Activated T-helper 1 cell treated with anti-CD3 and anti-CD28 coated beads, Interleukin-12 subunit alpha, Interleukin-12 subunit beta, Interleukin-2, Interleukin-4 antibody, amounts not matched to agents 30 ng/mL and 10 ng/mL and 1 ng/mL, durations not matched to agents 14 hours and 24 hours and 36 hours (primary cell): ENCODE measurements around the gene MEPCE. TPM values are rescaled to one million over a fixed set of nuclear protein-coding genes. Genes with fewer than 3 reads are reported as not detected.

Experiments
- DNase-seq: peaks from one replicate; pipeline ENCODE4 v3.0.0; 2021; ENCODE audit warnings: low spot score
- H3K27ac Mint-ChIP-seq: one replicate; pipeline ENCODE4 v1.8.0; 2021; ENCODE audit warnings: mild to moderate bottlenecking, mixed read lengths
- H3K27me3 Mint-ChIP-seq: one replicate; pipeline ENCODE4 v1.8.0; 2022; ENCODE audit warnings: mild to moderate bottlenecking, moderate library complexity, mixed read lengths; ENCODE audit not compliant: insufficient read depth
- H3K36me3 Mint-ChIP-seq: one replicate; pipeline ENCODE4 v1.8.0; 2021; ENCODE audit warnings: low read depth, mixed read lengths
- H3K4me1 Mint-ChIP-seq: one replicate; pipeline ENCODE4 v1.8.0; 2021; ENCODE audit warnings: low read depth, mixed read lengths
- H3K4me3 Mint-ChIP-seq: one replicate; pipeline ENCODE4 v1.8.0; 2021; ENCODE audit warnings: mild to moderate bottlenecking, moderate library complexity, mixed read lengths
- H3K9me3 Mint-ChIP-seq: one replicate; pipeline ENCODE4 v1.8.0; 2021; ENCODE audit warnings: mixed read lengths
- intact Hi-C: fragments of 100-400 bp; cut with micrococcal nuclease; formaldehyde crosslinking; loops from one replicate; pipeline ENCODE4 v1.15.1; 2024
- total RNA-seq: library from RNA; stranded (reverse); gene quantifications from 2 replicates; pipeline ENCODE4 v1.2.3, GENCODE V29; 2022

Gene MEPCE
- total RNA-seq, 1 donor from 2014 or later: 58.8 TPM

- DNase-seq: no peak
- no peaks in the 10 kb centered on the region for H3K36me3 Mint-ChIP-seq
- no peaks in the 10 kb centered on the region for H3K9me3 Mint-ChIP-seq
- no peak overlapping the region for H3K27ac Mint-ChIP-seq
- peaks cover 49% of the 10 kb centered on the region for H3K27me3 Mint-ChIP-seq
- H3K4me1 Mint-ChIP-seq: peaks cover 22% of the 10 kb centered on the region
- H3K4me3 Mint-ChIP-seq: no peak overlapping the region
- intact Hi-C loops: no loop called here
These were observed 35.6 kb upstream of the MEPCE start for GRCh38 chr7:100394077-100394476.

GRCh38 chr7:100396421-100396982 is 33.1 kb upstream of the MEPCE start:
- Mint-ChIP-seq H3K27ac (peak overlapping the region; percentile 84), H3K27me3 (peaks cover 51% of the 10 kb centered on the region), H3K4me3 (peak overlapping the region; percentile 51), H3K36me3 (no peaks in the 10 kb centered on the region), H3K4me1 (peaks cover 22% of the 10 kb centered on the region), H3K9me3 (no peaks in the 10 kb centered on the region)
- peak; percentile 53 for DNase-seq
- intact Hi-C loops: loop anchor here (1.0 to 5.0 kb wide), 9 partner anchors 11 to 609 kb away; partner anchors contain the start of gene MEPCE

DNA sequence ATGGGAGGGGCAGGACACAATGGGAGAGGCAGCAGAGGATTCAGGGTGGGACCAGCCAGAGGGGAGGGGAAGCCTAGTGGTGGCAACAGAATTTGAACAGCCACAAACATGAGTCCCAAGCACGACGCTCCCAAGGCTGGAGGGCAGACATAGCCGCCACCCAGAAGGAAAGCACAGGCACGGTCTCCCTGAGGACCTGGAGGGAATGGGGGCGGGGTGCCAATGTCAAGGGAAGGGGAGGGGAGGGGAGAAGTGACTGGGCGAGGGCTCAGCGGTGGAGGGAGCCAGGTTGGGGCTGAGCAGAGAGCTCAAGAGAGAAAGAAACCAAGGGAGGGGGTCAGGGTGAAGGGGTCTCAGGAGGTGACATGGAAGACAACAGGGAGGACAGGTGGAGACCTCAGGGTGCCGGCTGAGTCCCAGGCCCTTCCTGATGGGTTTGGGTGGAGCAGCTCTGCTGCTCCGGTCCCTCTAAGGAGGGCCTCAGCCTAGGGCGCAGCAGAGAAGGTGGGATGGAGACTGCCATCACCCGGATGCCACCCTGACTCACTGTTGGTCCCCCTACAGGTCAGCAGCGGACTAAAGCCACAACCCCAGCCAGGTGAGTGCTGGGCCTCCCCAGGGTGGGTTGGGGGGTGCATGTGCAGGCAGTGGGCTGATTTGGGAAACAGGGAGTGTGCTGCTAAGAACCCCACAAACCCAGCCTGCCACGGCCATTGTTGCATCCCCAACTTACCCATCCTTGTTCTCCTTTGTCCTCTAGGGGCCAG is 32.1 kb upstream of the MEPCE start:
- Mint-ChIP-seq H3K4me1 (peaks cover 19% of the 10 kb centered on the region), H3K9me3 (no peaks in the 10 kb centered on the region), H3K27me3 (peaks cover 51% of the 10 kb centered on the region), H3K27ac (peak overlapping the region; percentile 84), H3K4me3 (peak overlapping the region; percentile 51), H3K36me3 (no peaks in the 10 kb centered on the region)
- DNase-seq: no peak
- intact Hi-C loops: loop anchor here (2.0 to 5.0 kb wide), 3 partner anchors 53 to 610 kb away; no protein-coding TSS in a partner anchor

DNA sequence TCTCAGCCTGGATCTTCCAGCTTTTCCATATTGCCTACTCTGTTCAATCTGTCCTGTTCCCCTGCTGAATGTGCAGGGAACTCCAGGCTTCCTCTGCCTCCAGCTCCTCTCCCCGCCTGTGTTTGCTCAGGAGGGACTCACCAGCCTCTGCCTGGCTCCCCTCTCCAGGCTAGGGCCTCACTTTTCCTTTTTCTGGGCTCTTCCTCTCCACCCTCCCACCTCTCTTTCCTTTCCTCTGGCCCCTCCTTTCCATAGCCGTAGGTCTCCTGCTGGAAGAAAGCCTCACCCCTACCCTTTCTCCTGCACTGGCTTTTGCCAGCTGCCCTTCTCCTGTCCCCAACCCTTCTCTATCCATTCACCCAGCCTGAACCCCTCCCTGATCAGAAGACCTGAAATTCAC is 31.4 kb upstream of the MEPCE start:
- Mint-ChIP-seq H3K27me3 (peaks cover 45% of the 10 kb centered on the region), H3K4me3 (no peak overlapping the region), H3K36me3 (no peaks in the 10 kb centered on the region), H3K27ac (no peak overlapping the region), H3K4me1 (peaks cover 18% of the 10 kb centered on the region), H3K9me3 (no peaks in the 10 kb centered on the region)
- no peak for DNase-seq
- intact Hi-C loops: loop anchor here (5.0 kb wide), 1 partner anchor 611 kb away; no protein-coding TSS in a partner anchor

DNA sequence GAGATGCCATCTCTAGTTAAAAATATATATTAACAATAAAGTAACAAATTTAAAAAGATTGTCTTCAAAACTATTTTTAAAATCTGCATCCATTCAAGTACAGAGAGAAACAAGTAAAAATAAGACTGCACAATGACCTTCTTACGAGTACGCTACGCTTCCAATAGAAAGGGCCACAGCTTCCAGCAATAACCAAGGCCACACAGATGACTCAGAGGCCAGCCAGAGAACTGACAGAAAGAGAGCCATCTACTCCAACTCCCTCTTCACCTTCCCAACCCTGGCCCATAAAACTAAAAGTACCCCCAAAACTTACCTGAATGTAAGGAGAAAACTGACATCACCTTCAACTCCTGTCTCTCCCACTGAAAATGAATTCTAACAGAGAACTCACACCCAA is 29.6 kb upstream of the MEPCE start:
- no peak for DNase-seq
- Mint-ChIP-seq H3K27ac (no peak overlapping the region), H3K4me1 (peaks cover 18% of the 10 kb centered on the region), H3K27me3 (peaks cover 44% of the 10 kb centered on the region), H3K4me3 (no peak overlapping the region), H3K36me3 (no peaks in the 10 kb centered on the region), H3K9me3 (no peaks in the 10 kb centered on the region)
- intact Hi-C loops: no loop called here

DNA sequence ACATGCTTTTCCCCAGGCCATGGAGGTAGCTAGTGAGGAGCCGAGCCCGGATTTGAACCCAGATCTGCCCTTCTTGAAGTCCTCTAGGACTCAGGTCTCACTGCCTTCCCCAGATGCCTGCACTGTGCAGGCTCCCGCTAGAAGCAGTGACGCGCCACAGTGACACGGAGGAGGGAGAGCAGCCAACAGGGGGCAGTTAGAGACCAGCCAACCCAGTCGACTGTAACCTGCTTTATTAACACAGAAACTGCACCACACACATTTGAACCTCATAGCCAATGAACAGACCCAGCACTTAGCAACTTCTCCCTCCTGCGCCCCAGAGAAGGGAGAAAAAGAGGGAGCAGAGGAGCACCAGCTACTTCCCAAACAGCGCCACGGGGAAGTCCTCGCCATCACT is 29.0 kb upstream of the MEPCE start:
- intact Hi-C loops: no loop called here

DNA sequence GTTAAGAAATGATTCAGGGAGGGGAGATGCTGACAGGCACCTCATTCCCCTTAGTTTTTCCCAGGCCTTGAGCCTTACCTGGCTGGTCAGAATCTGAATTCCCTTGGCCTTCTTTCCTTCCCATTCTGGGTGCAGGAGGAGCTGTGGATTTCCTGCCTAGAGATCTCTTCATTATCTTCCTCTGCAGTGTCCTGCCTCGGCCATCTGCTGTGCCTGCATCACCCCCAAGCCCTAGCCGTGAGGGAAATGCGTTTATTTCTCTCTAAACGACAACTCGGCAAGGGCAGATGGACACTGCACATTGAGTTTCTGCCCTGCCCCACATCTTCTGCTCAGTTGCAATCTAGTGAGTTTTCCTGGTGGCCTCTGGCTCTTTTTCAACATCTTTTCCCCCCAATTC is 27.8 kb upstream of the MEPCE start:
- peaks cover 50% of the 10 kb centered on the region for H3K27me3 Mint-ChIP-seq
- peaks cover 5% of the 10 kb centered on the region for H3K4me1 Mint-ChIP-seq
- no peak for DNase-seq
- H3K27ac Mint-ChIP-seq: no peak overlapping the region
- H3K36me3 Mint-ChIP-seq: no peaks in the 10 kb centered on the region
- intact Hi-C loops: no loop called here
- no peak overlapping the region for H3K4me3 Mint-ChIP-seq
- H3K9me3 Mint-ChIP-seq: no peaks in the 10 kb centered on the region

More for the DNA sequence above, 29.0 kb upstream of the MEPCE start:
- no peak for DNase-seq
- Mint-ChIP-seq H3K9me3 (no peaks in the 10 kb centered on the region), H3K4me1 (peaks cover 13% of the 10 kb centered on the region), H3K27me3 (peaks cover 48% of the 10 kb centered on the region), H3K36me3 (no peaks in the 10 kb centered on the region), H3K27ac (no peak overlapping the region), H3K4me3 (no peak overlapping the region)

DNA sequence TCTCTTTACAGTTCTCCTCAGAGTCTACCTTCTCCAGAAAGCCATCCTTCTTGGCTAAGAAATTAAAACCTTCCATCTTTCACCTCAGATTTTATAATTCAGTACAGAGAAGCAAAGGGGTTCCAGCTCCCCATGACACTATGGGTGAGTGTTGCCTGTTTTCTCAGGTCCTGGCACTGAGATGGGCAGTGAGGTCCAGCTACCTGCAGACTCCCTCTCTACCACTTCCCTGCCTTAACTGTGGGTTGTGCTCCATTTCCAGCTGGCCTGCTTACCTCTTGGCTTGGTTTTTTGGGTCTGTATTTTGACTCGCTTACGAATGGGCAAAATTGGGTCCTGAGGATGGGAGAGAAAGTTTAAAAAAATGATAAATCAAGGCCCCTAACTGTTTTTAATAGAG is 27.4 kb upstream of the MEPCE start:
- intact Hi-C loops: no loop called here
- Mint-ChIP-seq H3K9me3 (no peaks in the 10 kb centered on the region), H3K27me3 (peaks cover 54% of the 10 kb centered on the region), H3K4me1 (peaks cover under 1% of the 10 kb centered on the region), H3K27ac (no peak overlapping the region), H3K36me3 (no peaks in the 10 kb centered on the region), H3K4me3 (no peak overlapping the region)
- DNase-seq: no peak

GRCh38 chr7:100406767-100407166 is 22.9 kb upstream of the MEPCE start:
- no peak for DNase-seq
- intact Hi-C loops: loop anchor here (1.0 to 2.0 kb wide), 5 partner anchors 10 to 274 kb away; partner anchors contain the start of gene PILRA
- H3K36me3 Mint-ChIP-seq: no peaks in the 10 kb centered on the region
- H3K4me3 Mint-ChIP-seq: no peak overlapping the region
- no peak overlapping the region for H3K27ac Mint-ChIP-seq
- H3K9me3 Mint-ChIP-seq: no peaks in the 10 kb centered on the region
- H3K27me3 Mint-ChIP-seq: peaks cover 31% of the 10 kb centered on the region
- no peaks in the 10 kb centered on the region for H3K4me1 Mint-ChIP-seq

DNA sequence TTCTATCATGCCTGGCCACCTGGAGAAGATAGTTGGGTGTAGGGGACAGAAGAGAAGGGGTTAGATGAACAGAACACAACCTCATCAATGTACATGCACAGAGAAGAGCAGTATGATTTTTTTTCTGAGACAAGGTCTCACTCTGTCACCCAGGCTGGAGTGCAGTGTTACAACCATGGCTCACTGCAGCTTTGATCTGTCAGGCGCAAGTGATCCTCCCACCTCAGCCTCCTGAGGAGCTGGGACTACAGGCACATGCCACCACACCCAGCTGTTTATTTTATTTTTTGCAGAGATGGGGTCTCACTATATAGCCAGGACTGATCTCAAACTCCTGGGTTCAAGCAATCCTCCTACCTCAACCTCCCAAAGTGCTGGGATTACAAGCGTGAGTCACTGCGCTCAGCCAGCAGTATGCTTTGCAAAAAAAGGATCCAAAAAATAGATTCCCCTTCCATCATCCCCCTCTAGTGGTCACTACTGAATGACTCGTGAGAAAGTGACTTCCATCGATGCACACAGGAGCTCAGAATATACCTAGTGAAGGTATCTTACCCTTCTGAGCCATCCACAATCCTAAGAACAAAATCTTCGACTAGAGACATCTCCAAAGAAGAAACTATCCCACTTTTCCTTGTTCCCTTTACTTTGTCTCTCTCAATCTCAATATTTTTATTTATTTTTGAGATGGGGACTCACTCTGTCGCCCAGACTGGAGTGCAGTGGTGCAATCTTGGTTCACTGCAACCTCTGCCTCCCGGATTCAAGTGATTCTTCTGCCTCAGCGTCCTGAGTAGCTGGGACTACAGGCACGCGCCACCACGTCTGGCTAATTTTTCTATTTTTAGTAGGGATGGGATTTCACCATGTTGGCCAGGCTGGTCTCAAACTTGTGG is 22.1 kb upstream of the MEPCE start:
- H3K4me3 Mint-ChIP-seq: no peak overlapping the region
- intact Hi-C loops: loop anchor here (1.0 to 2.0 kb wide), 5 partner anchors 11 to 275 kb away; partner anchors contain the start of gene PILRA
- no peaks in the 10 kb centered on the region for H3K9me3 Mint-ChIP-seq
- no peak overlapping the region for H3K27ac Mint-ChIP-seq
- H3K4me1 Mint-ChIP-seq: no peaks in the 10 kb centered on the region
- H3K27me3 Mint-ChIP-seq: peaks cover 24% of the 10 kb centered on the region
- no peaks in the 10 kb centered on the region for H3K36me3 Mint-ChIP-seq
- peak; percentile 45 for DNase-seq

DNA sequence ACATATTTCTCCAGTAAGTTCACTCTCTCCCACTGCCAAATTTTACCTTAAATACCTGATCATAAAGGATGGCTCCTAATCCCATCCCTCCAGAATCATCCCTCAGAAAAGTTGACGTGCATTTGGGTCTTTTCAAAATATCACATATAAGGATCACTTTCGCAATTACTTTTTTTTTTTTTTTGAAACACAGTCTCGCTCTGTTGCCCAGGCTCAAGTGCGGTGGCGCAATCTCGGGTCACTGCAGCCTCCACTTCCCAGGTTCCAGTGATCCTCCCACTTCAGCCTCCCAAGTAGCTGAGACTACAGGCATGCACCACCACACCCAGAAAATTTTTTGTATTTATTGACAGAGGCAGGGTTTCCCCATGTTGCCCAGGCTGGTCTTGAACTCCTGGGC is 18.5 kb upstream of the MEPCE start:
- Mint-ChIP-seq H3K36me3 (no peaks in the 10 kb centered on the region), H3K9me3 (no peaks in the 10 kb centered on the region), H3K4me1 (peaks cover 7% of the 10 kb centered on the region), H3K27ac (no peak overlapping the region), H3K27me3 (peaks cover 9% of the 10 kb centered on the region), H3K4me3 (no peak overlapping the region)
- intact Hi-C loops: no loop called here
- no peak for DNase-seq

GRCh38 chr7:100413346-100413745 is 16.3 kb upstream of the MEPCE start:
- Mint-ChIP-seq H3K27me3 (no peaks in the 10 kb centered on the region), H3K27ac (no peak overlapping the region), H3K9me3 (no peaks in the 10 kb centered on the region), H3K36me3 (no peaks in the 10 kb centered on the region), H3K4me3 (no peak overlapping the region), H3K4me1 (peaks cover 7% of the 10 kb centered on the region)
- intact Hi-C loops: no loop called here
- DNase-seq: no peak
